HG03064 (cell line): Measurements from ENCODE around the gene DPEP3.

ENCODE experiments used
- ATAC-seq: cut with Tn5 transposase; IDR thresholded peaks from one replicate; pipeline ENCODE4 v1.9.1; 2021; ENCODE audit warnings: low read depth; ENCODE audit not compliant: unreplicated experiment

Gene DPEP3

GRCh38 chr16:67967958-67968399 is 12.3 kb downstream of the DPEP3 start:
- ATAC-seq, result peak; percentile 38

- ATAC-seq, result no peak
These were observed 12.9 kb downstream of the DPEP3 start for GRCh38 chr16:67967183-67967957.

GRCh38 chr16:67966549-67967182 is 13.6 kb downstream of the DPEP3 start:
- no peak for ATAC-seq

DNA sequence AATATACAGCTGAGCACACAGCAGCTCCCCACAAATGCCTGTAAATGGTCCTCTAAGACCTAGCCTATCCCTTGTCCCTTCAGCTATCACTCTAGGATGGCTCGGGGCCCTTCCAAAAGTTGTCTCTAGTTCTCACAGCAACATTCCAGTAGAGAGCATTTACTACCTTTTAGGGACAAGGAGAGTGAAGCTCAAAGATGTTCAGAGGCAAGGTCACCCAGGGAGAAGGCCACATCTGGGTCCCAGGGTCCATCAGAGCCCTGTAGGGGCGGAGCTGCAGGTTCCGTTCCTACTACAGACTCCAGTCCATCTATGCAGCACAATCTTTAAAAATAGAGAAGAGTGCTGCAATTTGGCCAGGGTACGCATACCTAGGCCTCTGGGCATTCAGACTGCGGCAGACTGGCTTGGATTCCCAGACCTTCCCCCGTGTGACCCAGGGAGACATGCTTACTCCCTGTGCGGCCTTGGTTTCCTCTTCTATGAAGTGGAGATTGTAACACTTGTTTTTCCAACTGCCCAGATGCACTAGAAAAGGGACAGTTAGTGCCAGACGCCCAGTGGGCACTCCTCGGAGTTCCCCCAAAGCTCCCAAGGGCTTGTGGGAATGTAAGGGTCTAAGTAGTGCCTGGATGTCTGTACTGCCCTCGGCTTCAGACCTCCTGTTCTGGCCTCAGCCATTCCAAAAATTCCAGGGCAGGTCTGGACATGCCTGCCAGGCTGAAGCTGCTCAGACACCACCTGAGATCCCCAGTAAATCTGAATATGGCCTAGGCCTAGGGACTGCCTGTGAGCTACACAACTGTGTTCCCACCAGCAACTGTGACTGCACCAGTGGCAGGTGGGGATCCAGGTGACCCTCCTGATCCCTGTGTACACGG is 14.4 kb downstream of the DPEP3 start:
- no peak for ATAC-seq

DNA sequence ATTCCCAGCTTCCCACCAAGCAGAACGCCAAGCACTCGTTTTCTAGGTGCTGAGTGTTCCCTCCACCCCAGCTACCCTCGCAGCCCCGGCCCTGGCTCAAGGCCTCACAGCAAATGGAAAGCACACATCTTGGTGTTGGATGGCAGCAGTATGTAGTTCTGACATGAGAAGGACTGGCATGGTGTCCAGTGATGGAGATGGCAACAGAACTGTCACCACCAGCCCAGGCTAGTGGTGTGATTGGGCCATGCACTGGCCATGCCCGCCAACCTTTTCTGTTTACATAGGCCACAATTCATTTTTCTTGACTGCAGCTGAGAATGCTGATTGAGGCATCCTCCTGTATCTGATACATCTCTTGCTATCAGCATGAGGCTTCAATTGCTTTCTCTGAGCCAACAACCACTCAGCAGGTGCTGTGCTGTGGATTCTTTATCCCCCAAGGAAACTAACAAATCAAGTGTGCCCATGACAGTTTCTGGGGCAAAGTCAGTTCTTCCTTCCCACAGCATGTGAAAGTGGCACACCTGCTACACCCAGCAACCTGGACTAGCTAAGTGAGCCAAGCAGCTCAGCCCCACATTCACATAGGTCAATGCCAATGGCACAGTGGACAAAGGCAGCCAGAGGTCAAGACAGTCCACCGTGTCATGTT is 15.7 kb downstream of the DPEP3 start:
- ATAC-seq, result no peak

DNA sequence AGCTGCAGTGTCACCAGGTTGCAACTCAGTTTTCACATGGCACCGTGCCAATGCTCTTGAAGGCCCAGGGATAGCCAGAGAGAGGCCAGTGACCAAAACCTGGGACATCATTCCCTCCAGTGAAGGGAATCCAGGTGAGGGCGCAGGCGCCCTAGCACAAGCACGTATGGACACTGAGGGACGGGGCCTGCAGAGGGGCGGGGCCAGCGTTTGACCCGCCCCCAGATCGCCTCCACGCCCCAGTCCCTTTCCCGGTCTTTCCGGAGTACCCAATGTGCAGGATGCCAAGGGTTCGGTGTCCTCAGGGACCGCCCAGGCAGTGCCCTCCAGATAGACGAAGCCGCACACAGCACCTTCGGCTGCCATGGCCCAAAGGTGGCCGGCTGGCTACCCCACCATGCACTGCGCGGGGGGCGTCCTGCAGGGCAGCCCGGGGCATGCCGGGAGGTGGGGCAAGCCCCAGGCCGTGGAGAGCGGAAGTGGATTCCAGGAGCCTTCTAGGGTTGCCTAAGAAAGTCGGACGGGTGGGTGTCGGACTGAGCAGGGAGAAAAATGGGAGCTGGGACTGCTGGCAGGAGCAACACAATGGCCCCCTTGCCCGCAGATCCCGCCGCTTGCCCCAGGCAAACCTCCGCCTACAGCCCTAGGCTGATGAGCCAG is 16.5 kb downstream of the DPEP3 start:
- ATAC-seq, result no peak

DNA sequence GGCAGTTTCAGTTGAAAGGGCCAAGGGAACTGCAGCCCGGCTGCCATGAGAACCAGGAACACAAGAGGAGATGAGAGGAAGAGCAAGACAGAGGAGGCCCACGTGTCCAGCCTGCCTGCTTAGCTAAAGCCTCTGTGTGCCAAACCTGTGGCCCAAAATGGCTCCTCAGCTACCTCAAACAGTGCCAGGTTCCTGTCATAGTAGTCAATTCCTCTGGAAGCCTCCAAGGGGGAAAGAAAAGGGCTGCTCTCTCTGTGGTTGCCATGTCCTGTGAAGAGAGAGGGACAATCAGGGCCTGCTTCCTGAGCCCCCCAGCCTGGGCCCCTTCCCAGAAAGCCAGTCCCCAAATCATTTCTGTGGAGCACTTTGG is 17.0 kb downstream of the DPEP3 start:
- no peak for ATAC-seq

GRCh38 chr16:67962135-67962534 is 18.2 kb downstream of the DPEP3 start:
- no peak for ATAC-seq

GRCh38 chr16:67961551-67961957 is 18.7 kb downstream of the DPEP3 start:
- no peak for ATAC-seq

DNA sequence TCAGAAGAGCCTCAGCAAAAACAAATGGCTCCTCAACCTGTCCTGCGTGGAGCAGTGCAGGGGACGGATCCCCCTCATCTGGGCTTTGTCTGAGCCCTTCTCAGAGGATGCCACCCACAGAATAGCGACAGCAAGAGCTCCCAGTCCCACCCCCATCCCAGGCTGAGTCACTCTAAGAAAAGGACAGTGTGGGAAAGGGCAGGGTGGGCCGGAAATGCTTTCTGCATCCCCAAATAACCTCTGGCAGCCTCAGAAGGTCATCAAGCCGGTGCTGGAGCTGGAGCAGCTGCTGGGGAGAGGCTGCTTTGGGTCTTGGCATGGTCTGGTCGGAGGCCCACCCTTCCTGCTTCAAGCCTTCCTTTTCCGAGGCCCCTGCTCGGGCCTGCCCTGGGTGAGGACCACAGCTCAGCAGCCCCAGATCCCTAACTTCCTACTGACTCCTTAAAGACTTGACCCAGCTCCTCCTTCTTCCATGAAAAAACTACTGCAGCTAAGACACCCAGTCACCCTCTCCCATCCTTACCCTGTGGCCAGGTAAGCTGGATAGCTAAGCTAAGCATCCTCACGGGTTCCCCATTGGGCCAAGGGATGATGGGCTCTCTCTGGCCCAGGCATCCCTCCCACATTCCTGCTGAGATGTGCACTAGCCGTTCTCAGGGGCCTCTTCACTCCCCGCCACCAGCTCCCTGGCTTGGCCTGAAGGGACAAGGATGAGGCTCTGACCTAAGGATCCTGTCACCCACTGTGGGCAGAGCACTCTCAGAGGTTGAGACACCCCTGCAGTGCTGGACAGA is 20.6 kb downstream of the DPEP3 start:
- ATAC-seq, result no peak

- no peak for ATAC-seq
These were observed 22.7 kb downstream of the DPEP3 start for GRCh38 chr16:67957622-67958021.

DNA sequence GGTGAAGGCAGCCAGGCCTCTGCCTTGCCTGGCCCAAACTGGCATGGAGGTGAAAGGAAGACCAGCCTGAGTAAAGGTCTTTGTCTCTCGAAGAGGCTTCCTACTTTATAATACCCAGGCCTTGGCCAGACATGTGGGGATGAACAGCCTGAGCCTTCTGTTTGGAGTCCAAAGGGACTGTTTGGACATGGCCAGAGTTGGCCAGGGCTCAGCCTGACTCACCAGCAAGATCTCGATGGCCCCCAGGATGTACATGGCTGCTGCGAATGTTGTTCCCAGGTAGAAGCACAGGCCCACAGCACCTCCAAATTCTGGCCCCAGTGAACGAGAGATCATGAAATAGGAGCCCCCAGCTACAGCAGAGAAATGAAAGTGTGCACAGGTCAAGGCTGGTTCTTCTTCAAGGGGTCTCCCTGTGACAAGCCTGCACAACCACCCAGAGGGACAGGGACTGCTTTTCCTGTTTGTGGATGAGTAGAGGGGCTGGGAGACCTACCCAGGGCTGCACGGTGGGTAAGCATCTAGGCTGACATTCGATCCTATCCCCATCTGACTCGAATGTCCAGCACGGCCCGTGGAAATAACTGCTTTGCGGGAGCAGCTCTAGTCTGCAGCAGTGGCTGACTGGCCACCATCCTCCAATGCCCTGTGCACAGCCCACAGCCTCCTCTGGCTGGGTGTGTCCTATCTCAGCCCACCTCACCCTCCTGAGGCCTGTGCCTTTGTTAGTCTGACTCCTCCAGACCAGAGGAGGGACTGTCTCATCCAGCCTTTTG is 25.7 kb downstream of the DPEP3 start:
- ATAC-seq, result no peak

DNA sequence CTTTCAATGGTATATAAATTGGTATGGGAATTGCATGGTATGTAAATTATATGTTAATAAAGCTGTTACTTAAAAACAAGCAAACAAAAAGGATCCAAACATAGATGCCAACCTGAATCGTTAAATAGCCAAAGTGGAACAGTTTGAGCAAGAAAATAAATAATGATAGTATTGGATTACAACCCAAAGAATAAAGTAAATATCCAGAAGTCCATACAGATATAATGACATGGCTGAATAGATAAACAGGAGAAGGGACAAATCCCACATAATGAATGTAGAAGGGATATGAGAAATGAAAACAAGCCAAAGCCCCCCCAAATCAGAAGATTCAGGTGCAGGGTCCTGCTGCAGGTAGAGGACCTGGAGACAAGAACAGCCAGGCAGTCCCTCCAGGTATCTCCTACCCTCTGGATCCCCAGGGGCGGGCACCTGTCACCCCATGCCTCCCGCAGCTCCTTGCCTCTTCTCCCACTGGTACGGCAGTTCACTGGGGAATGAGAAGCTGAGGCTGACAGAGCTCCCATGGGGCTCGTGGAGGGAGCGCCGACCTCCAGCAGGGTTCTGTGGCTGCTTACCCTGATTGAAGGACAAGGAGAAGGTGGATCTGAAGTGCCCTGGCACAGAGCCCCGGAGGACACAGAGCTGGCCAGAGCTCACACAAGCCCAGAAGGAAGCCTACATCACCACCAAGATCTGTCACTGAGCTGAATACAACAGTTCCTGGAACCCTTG is 26.5 kb downstream of the DPEP3 start:
- ATAC-seq, result no peak

DNA sequence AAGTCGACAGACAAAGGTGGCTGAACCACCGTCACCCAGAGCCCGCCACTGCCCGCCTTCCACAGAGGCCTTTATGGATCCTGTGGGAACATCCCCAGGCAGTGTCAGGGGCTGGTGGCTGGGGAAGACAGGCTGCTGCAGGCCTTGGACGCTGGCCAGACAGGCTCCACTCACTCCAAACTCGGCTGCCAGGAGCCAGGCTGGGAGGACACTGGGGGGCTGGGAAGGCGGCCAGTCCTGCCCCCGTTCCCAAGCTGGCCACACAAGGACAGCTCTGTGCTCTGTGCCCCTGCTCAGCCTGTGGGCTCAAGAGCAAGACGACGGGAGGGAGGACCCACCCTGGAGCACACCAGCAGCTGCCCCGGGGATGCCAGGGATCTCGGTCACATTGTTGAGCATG is 28.8 kb downstream of the DPEP3 start:
- no peak for ATAC-seq

DNA sequence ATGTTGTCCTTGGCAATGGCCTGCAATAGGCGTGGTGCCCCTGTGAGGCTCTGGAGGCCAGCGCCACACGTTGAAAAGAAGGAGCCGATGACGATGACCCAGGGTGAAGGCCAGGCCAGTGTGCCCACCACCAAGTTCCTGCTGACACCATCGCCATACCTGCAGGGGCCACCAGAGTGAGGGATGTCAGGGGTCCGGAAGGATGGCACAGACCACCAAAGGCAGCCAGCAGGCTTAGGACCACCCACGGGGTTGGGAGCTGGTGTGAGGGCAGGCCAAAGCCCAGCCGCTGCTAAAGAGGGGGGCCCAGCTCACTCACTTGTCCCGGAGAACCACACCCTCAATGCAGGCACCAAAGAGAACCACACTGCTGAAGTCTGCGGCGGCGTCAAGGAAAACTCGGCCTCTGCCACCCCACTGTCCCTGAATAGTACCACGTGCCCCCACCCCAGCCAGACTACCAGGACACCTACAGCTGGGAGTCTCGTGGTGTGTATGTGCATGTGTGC is 29.9 kb downstream of the DPEP3 start:
- ATAC-seq, result no peak

- no peak for ATAC-seq
These were observed 30.7 kb downstream of the DPEP3 start for GRCh38 chr16:67949645-67950044.

GRCh38 chr16:67948015-67948414 is 32.3 kb downstream of the DPEP3 start:
- no peak for ATAC-seq
